GM23248 (cell line): ENCODE data around the gene APOA4. TPM values are rescaled to one million over a fixed set of nuclear protein-coding genes. Genes with fewer than 3 reads are reported as not detected.

ENCODE experiments used
- DNase-seq: peaks from one replicate; pipeline ENCODE4 v3.0.0-alpha.2; 2015
- H2AFZ ChIP-seq: fragments of 200-600 bp; sonication (generic); 2 replicates; pipeline ENCODE4 v1.6.1; 2016; ENCODE audit warnings: antibody characterized with exemption
- H3F3A ChIP-seq: fragments of 200-600 bp; sonication (generic); 2 replicates; pipeline ENCODE4 v1.6.1; 2016; ENCODE audit warnings: mild to moderate bottlenecking, antibody characterized with exemption, mixed run types; ENCODE audit not compliant: insufficient read depth
- H3K27ac ChIP-seq: fragments of 200-600 bp; sonication (generic); 2 replicates; pipeline ENCODE4 v1.5.1; 2016; ENCODE audit warnings: mild to moderate bottlenecking
- H3K27me3 ChIP-seq: fragments of 200-600 bp; sonication (generic); replicated peaks from 2 replicates; pipeline ENCODE4 v1.6.1; 2016; ENCODE audit warnings: mild to moderate bottlenecking; ENCODE audit not compliant: insufficient read depth
- H3K36me3 ChIP-seq: fragments of 200-600 bp; sonication (generic); 2 replicates; pipeline ENCODE4 v1.6.1; 2016; ENCODE audit warnings: low read depth, mild to moderate bottlenecking
- H3K4me1 ChIP-seq: fragments of 200-600 bp; sonication (generic); 2 replicates; pipeline ENCODE4 v1.6.1; 2016; ENCODE audit warnings: mild to moderate bottlenecking; ENCODE audit not compliant: insufficient read depth
- H3K4me2 ChIP-seq: fragments of 200-600 bp; sonication (generic); one replicate; pipeline ENCODE4 v1.6.1; 2016; ENCODE audit warnings: mild to moderate bottlenecking; ENCODE audit not compliant: unreplicated experiment
- H3K4me3 ChIP-seq: fragments of 200-600 bp; sonication (generic); 2 replicates; pipeline ENCODE4 v1.5.1; 2016; ENCODE audit warnings: mild to moderate bottlenecking
- H3K79me2 ChIP-seq: fragments of 200-600 bp; sonication (generic); 2 replicates; pipeline ENCODE4 v1.6.1; 2016; ENCODE audit warnings: mild to moderate bottlenecking; ENCODE audit not compliant: insufficient read depth
- H3K9ac ChIP-seq: fragments of 200-600 bp; sonication (generic); 2 replicates; pipeline ENCODE4 v1.6.1; 2016; ENCODE audit warnings: mild to moderate bottlenecking
- H3K9me2 ChIP-seq: fragments of 200-600 bp; sonication (generic); 2 replicates; pipeline ENCODE4 v1.6.1; 2016; ENCODE audit warnings: mixed run types, mild to moderate bottlenecking, moderate library complexity; ENCODE audit not compliant: insufficient read depth
- H3K9me3 ChIP-seq: fragments of 200-600 bp; sonication (generic); one replicate; pipeline ENCODE4 v1.6.1; 2017; ENCODE audit warnings: low read depth
- H4K20me1 ChIP-seq: fragments of 200-600 bp; sonication (generic); 2 replicates; pipeline ENCODE4 v1.6.0; 2016; ENCODE audit not compliant: insufficient read depth
- EZH2 ChIP-seq: fragments of 200-600 bp; sonication (generic); IDR thresholded peaks from 2 replicates; pipeline ENCODE4 v1.6.1; 2018; ENCODE audit warnings: antibody characterized with exemption, mild to moderate bottlenecking; ENCODE audit not compliant: insufficient read depth, poor library complexity, severe bottlenecking
- EZH2phosphoT487 ChIP-seq: fragments of 200-600 bp; sonication (generic); IDR thresholded peaks from 2 replicates; pipeline ENCODE4 v1.6.1; 2018; ENCODE audit warnings: antibody characterized with exemption, moderate library complexity, mild to moderate bottlenecking, low read depth; ENCODE audit not compliant: insufficient read depth
- WGBS, 2 experiments: methylation state at CpG; one replicate each; pipeline ENCODE4 v1.1.6; 2015 to 2017; ENCODE audit warnings: low lambda C conversion rate in 2 of 2, low coverage in 1 of 2; ENCODE audit errors: missing lambda C conversion rate in 2 of 2; 5-methylcytosine and 5-hydroxymethylcytosine counted together
- in situ Hi-C: fragments of 300-500 bp; cut with MboI; formaldehyde crosslinking; loops from 2 replicates; pipeline ENCODE4 v1.15.0; 2020
- polyA plus RNA-seq: library from polyadenylated mRNA; unstranded; fragments of >200 nt; fragmentation: Nextera tagmentation; extraction: Ambion mirVana; gene quantifications from 2 replicates; pipeline ENCODE4 v1.2.1, GENCODE V29; 2016
- total RNA-seq: library from RNA; depleted of rRNA; stranded (reverse); fragments of >200 nt; shearing (Covaris generic); gene quantifications from 2 replicates; pipeline ENCODE4 v1.2.3, GENCODE V29; 2014

The APOA4 gene
- total and polyA plus RNA-seq, 2 experiments from 2014 or later: not detected

- Histone ChIP-seq H3F3A (no peaks in the 10 kb centered on the region), H3K79me2 (no peaks in the 10 kb centered on the region), H3K4me3 (no peak overlapping the region), H3K27me3 (no peaks in the 10 kb centered on the region), H2AFZ (no peak overlapping the region), H3K27ac (no peak overlapping the region), H4K20me1 (no peaks in the 10 kb centered on the region), H3K9me3 (no peaks in the 10 kb centered on the region), H3K9ac (no peak overlapping the region), H3K36me3 (no peaks in the 10 kb centered on the region), H3K4me1 (no peaks in the 10 kb centered on the region), H3K4me2 (no peak overlapping the region), H3K9me2 (no peaks in the 10 kb centered on the region)
- TF ChIP-seq EZH2phosphoT487: no peak
- no peak for TF ChIP-seq EZH2
- in situ Hi-C loops: no loop called here
- 49 to 56% methylated on average over 9 of the region's 9 CpGs for WGBS, 2 experiments
- DNase-seq: peak; percentile 10
Measured at GRCh38 chr11:116826751-116827431, 3.8 kb upstream of the APOA4 start.

DNA sequence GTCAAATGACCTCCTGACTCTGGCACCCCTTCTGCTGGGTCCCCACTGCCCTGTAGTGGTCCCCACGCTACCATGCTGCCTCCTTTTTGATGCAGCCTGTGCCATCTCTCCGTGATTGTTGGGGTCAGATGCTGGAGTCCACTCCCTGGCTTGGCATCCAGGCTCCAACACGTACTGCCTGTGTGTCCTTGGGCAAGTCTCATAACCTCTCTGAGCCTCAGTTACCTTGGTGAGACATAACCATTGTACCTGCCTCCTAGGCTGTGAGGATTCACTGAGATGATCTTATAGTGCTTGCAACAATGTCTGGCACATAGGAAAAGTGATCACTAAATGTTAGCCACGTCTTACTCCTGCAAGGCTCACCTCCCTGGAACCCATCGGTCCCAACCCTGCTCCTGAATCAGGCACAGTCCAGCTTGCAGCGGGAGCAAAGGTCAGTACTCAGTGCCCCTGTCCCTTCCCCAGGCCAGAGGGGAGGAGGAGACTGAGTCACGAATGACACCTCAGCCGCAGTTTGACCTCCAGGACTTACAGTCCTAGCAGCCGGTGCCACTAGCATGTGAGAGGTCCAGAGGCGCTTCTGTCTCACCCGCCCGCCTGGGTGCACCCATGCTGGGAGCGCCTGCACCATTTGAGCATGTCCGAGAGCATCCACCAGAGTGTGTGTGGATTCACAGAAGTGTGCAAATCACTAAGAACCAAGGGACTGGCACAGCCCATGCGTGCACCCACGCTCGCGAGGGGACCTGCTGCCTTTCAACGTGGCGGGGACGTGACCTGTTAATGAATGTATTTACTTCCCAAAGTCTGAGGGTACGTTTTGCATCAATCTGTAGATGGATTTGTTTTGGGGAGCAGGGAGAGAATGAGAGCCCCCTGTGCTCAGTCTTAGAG lies 3.0 kb upstream of the APOA4 start:
- Histone ChIP-seq H3K9me2 (no peaks in the 10 kb centered on the region), H3K4me1 (no peaks in the 10 kb centered on the region), H3K27me3 (no peaks in the 10 kb centered on the region), H3K4me3 (no peak overlapping the region), H3K9ac (no peak overlapping the region), H3K79me2 (no peaks in the 10 kb centered on the region), H3K9me3 (no peaks in the 10 kb centered on the region), H2AFZ (no peak overlapping the region), H3F3A (no peaks in the 10 kb centered on the region), H3K27ac (no peak overlapping the region), H4K20me1 (no peaks in the 10 kb centered on the region), H3K36me3 (no peaks in the 10 kb centered on the region), H3K4me2 (no peak overlapping the region)
- in situ Hi-C loops: no loop called here
- TF ChIP-seq EZH2phosphoT487 (no peak), EZH2 (no peak)
- DNase-seq: no peak
- WGBS, 2 experiments: 78 to 80% methylated on average over 22 of the region's 22 CpGs

GRCh38 chr11:116825434-116825833 lies 2.3 kb upstream of the APOA4 start:
- no peak overlapping the region for H3K9ac ChIP-seq
- no peaks in the 10 kb centered on the region for H3K9me3 ChIP-seq
- H3K4me3 ChIP-seq: no peak overlapping the region
- no peaks in the 10 kb centered on the region for H3K36me3 ChIP-seq
- TF ChIP-seq EZH2phosphoT487: no peak
- no peak for TF ChIP-seq EZH2
- no peaks in the 10 kb centered on the region for H3K27me3 ChIP-seq
- no peaks in the 10 kb centered on the region for H3K79me2 ChIP-seq
- 42 to 46% methylated on average over 5 of the region's 5 CpGs for WGBS, 2 experiments
- H3K27ac ChIP-seq: no peak overlapping the region
- no peak for DNase-seq
- H3K9me2 ChIP-seq: no peaks in the 10 kb centered on the region
- no peaks in the 10 kb centered on the region for H4K20me1 ChIP-seq
- no peak overlapping the region for H3K4me2 ChIP-seq
- H3K4me1 ChIP-seq: no peaks in the 10 kb centered on the region
- in situ Hi-C loops: no loop called here
- no peak overlapping the region for H2AFZ ChIP-seq
- H3F3A ChIP-seq: no peaks in the 10 kb centered on the region

DNA sequence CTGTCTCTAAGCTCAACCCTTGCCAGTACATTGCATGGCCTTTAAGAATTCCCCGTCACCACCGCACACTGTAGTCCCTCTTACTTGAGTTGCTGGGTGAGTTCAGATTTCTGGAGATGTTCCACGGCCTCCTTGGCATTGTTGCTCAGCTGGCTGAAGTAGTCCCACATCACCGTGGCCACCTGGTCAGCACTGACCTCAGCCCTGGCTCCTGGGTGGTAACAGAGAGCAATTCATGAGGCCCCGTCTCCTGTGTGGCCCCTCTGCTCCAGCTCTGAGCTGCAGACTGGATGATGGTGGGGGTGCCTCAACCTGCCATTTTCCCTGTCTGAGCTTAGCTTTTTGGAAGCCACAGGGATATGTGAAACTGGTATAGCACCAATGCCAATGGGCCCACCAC lies 529 bp downstream of the APOA4 start:
- H3K4me3 ChIP-seq: no peak overlapping the region
- no peaks in the 10 kb centered on the region for H3K9me2 ChIP-seq
- TF ChIP-seq EZH2phosphoT487: no peak
- no peak for TF ChIP-seq EZH2
- no peaks in the 10 kb centered on the region for H3K4me1 ChIP-seq
- H3K4me2 ChIP-seq: no peak overlapping the region
- no peaks in the 10 kb centered on the region for H4K20me1 ChIP-seq
- H3K27ac ChIP-seq: no peak overlapping the region
- in situ Hi-C loops: no loop called here
- no peak overlapping the region for H3K9ac ChIP-seq
- no peaks in the 10 kb centered on the region for H3F3A ChIP-seq
- no peak for DNase-seq
- WGBS, 2 experiments: 63 to 71% methylated on average over 5 of the region's 5 CpGs
- no peaks in the 10 kb centered on the region for H3K79me2 ChIP-seq
- no peaks in the 10 kb centered on the region for H3K36me3 ChIP-seq
- H2AFZ ChIP-seq: no peak overlapping the region
- H3K9me3 ChIP-seq: no peaks in the 10 kb centered on the region
- no peaks in the 10 kb centered on the region for H3K27me3 ChIP-seq
